Measurements from ENCODE around the gene RTN3.
"Not testable (repeated sequence)": the region's sequence is repeated elsewhere in the genome, so short reads cannot be mapped to it uniquely, and the experiment has no call there.

Gene RTN3

GRCh38 chr11:63768237-63769041 lies 87.1 kb downstream of the RTN3 start, which contains the start of gene ZFTA:
Gene ZFTA (minus strand): TSS chr11:63768775. CDS start chr11:63768622, 153 bp downstream.
- DNase-seq (ENCODE audit: low read depth): no peak

- no peak for DNase-seq (ENCODE audit: low read depth)
These were observed 87.9 kb downstream of the RTN3 start for GRCh38 chr11:63769042-63769713.

- no peak for DNase-seq (ENCODE audit: low read depth)
These were observed 88.6 kb downstream of the RTN3 start for GRCh38 chr11:63769714-63770455.

GRCh38 chr11:63770763-63771162 lies 89.5 kb downstream of the RTN3 start:
- DNase-seq (ENCODE audit: low read depth): no peak

GRCh38 chr11:63771741-63772318 lies 90.5 kb downstream of the RTN3 start:
- not testable (repeated sequence) for DNase-seq (ENCODE audit: low read depth)

GRCh38 chr11:63775191-63775590 lies 93.9 kb downstream of the RTN3 start:
- DNase-seq (ENCODE audit: low read depth): no peak

- no peak for DNase-seq (ENCODE audit: low read depth)
These were observed 97.7 kb downstream of the RTN3 start for GRCh38 chr11:63779039-63779438.

GRCh38 chr11:63782749-63783148 lies 101.4 kb downstream of the RTN3 start:
- DNase-seq (ENCODE audit: low read depth): no peak

- DNase-seq (ENCODE audit: low read depth): no peak
These were observed 102.8 kb downstream of the RTN3 start for GRCh38 chr11:63783925-63784592.

GRCh38 chr11:63785823-63786222 lies 104.5 kb downstream of the RTN3 start:
- DNase-seq (ENCODE audit: low read depth): no peak

- no peak for DNase-seq (ENCODE audit: low read depth)
These were observed 110.3 kb downstream of the RTN3 start for GRCh38 chr11:63791495-63792167.

GRCh38 chr11:63793161-63793560 lies 111.9 kb downstream of the RTN3 start:
- DNase-seq (ENCODE audit: low read depth): no peak

- no peak for DNase-seq (ENCODE audit: low read depth)
These were observed 113.8 kb downstream of the RTN3 start for GRCh38 chr11:63795066-63795465.

GRCh38 chr11:63800921-63801320 lies 119.6 kb downstream of the RTN3 start:
- DNase-seq (ENCODE audit: low read depth): no peak

- DNase-seq (ENCODE audit: low read depth): peak; percentile 24
These were observed 121.5 kb downstream of the RTN3 start for GRCh38 chr11:63802637-63803414.

- no peak for DNase-seq (ENCODE audit: low read depth)
These were observed 123.0 kb downstream of the RTN3 start for GRCh38 chr11:63804259-63804658.

GRCh38 chr11:63805844-63806415 lies 124.6 kb downstream of the RTN3 start:
- no peak for DNase-seq (ENCODE audit: low read depth)

All from GM04503 (cell line).